ENCODE data around the gene INAFM2.

The INAFM2 gene

DNA sequence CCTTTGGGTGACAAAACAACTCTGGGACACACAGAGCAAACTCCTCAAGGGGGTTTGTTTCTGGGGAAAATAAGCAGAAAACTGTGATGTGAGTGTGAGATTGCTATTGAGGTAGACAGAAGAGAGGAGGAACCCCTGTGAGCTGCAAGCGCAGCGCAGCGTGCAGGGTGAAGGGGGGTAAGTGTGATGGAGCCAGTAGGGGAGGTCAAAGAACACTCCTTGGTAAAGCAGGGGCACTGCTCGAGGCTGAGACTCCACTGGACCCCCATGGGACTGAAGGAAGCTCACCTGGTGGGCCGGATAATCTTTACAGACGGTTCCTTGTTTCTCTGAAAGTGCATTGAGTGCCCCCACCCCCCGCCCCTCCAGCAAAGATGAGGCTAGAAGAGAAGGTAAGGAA lies 7.5 kb downstream of the INAFM2 start:
- no peaks in the 10 kb centered on the region for H3K27me3 ChIP-seq (ENCODE audit: insufficient read depth, low read length)
- no peak overlapping the region for H3K4me2 ChIP-seq (ENCODE audit: low read length)
- no peak overlapping the region for H3K9ac ChIP-seq (ENCODE audit: low read length)

DNA sequence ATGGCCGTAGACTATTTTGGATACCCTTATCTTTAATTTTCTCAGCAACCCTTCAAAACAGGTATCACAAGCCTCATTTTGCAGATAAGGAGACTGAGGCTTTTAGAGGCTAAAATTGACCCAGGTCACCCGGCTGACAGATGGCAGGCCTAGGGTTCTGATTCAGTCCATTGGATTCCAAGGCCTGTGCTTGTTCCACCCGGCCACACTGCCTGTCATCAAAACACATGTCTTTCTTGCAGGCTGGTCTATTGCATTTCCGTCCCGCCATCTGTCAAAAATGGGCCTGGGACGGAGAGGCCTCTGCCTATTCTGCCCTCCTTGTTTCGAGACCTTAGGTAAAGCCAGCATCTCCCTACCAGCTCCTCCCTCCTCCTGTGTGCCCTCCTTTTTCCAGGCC lies 8.1 kb downstream of the INAFM2 start:
- Histone ChIP-seq H3K27ac (ENCODE audit: low read depth, low read length, poor library complexity, severe bottlenecking) (no peak overlapping the region), H2AFZ (ENCODE audit: low read length) (no peak overlapping the region), H3K4me2 (ENCODE audit: low read length) (no peak overlapping the region), H3K9me2 (ENCODE audit: low read depth, low read length) (no peaks in the 10 kb centered on the region), H3K4me1 (ENCODE audit: insufficient read depth, low read length, severe bottlenecking) (peaks cover 10% of the 10 kb centered on the region), H3K4me3 (ENCODE audit: low read depth, low read length, poor library complexity, severe bottlenecking) (no peak overlapping the region), H3K9me3 (ENCODE audit: low read length) (no peaks in the 10 kb centered on the region), H3K36me3 (ENCODE audit: insufficient read depth, low read length) (no peaks in the 10 kb centered on the region), H3K79me2 (ENCODE audit: insufficient read depth, low read length) (no peaks in the 10 kb centered on the region), H3K9ac (ENCODE audit: low read length) (no peak overlapping the region), H4K20me1 (ENCODE audit: insufficient read depth, low read length) (no peaks in the 10 kb centered on the region), H3F3A (ENCODE audit: insufficient read depth, low read length) (no peaks in the 10 kb centered on the region), H3K27me3 (ENCODE audit: insufficient read depth, low read length) (no peaks in the 10 kb centered on the region)
- TF ChIP-seq EZH2 (IDR thresholded peaks at IDR 0.05; ENCODE audit: borderline replicate concordance, low read length), result no peak
- TF ChIP-seq, protein P1, sequence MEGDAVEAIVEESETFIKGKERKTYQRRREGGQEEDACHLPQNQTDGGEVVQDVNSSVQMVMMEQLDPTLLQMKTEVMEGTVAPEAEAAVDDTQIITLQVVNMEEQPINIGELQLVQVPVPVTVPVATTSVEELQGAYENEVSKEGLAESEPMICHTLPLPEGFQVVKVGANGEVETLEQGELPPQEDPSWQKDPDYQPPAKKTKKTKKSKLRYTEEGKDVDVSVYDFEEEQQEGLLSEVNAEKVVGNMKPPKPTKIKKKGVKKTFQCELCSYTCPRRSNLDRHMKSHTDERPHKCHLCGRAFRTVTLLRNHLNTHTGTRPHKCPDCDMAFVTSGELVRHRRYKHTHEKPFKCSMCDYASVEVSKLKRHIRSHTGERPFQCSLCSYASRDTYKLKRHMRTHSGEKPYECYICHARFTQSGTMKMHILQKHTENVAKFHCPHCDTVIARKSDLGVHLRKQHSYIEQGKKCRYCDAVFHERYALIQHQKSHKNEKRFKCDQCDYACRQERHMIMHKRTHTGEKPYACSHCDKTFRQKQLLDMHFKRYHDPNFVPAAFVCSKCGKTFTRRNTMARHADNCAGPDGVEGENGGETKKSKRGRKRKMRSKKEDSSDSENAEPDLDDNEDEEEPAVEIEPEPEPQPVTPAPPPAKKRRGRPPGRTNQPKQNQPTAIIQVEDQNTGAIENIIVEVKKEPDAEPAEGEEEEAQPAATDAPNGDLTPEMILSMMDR (IDR thresholded peaks at IDR 0.05; ENCODE audit: low read length), result no peak

More for the DNA sequence above, 7.5 kb downstream of the INAFM2 start:
- H3K4me1 ChIP-seq (ENCODE audit: insufficient read depth, low read length, severe bottlenecking), result peaks cover 7% of the 10 kb centered on the region
- H3K4me3 ChIP-seq (ENCODE audit: low read depth, low read length, poor library complexity, severe bottlenecking), result no peak overlapping the region
- H3K9me3 ChIP-seq (ENCODE audit: low read length), result no peaks in the 10 kb centered on the region
- no peak overlapping the region for H3K27ac ChIP-seq (ENCODE audit: low read depth, low read length, poor library complexity, severe bottlenecking)
- H3K79me2 ChIP-seq (ENCODE audit: insufficient read depth, low read length), result no peaks in the 10 kb centered on the region
- no peaks in the 10 kb centered on the region for H4K20me1 ChIP-seq (ENCODE audit: insufficient read depth, low read length)
- TF ChIP-seq EZH2 (IDR thresholded peaks at IDR 0.05; ENCODE audit: borderline replicate concordance, low read length), result no peak
- H3F3A ChIP-seq (ENCODE audit: insufficient read depth, low read length), result no peaks in the 10 kb centered on the region
- H3K9me2 ChIP-seq (ENCODE audit: low read depth, low read length), result no peaks in the 10 kb centered on the region
- H3K36me3 ChIP-seq (ENCODE audit: insufficient read depth, low read length), result no peaks in the 10 kb centered on the region
- no peak overlapping the region for H2AFZ ChIP-seq (ENCODE audit: low read length)

DNA sequence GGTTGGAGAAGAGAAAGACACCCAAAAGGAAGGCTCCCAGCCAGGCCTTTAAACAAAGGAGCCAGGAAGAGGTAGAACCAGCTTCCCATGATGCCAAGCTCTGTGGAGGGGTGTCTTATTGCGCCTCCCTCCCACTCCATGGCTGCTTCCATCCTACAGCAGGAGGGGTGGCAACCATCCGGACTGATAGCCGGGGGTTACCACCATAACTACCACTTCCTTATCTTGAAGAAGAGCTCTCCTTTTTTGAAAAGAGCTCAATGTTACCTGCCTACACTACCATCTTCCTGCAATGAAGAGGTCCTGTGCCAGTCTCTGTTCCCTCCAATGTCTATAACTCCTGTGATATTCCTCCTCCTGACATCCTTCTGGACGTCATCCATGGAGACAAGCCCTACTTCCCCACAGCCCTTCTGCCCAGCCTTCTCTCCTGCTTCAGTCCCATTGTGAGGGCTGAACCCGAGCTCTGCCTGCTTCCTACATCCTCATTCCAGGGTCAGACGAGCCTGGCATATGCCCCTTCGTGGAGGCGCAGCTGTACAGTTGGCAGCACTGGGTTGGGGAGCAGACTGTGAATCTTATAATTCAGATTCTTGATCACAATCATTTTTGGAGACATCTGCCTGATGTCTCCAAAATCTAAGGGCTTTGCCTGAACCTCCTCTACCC lies 8.8 kb downstream of the INAFM2 start:
- Histone ChIP-seq H3F3A (ENCODE audit: insufficient read depth, low read length) (no peaks in the 10 kb centered on the region), H3K27ac (ENCODE audit: low read depth, low read length, poor library complexity, severe bottlenecking) (no peak overlapping the region), H3K36me3 (ENCODE audit: insufficient read depth, low read length) (no peaks in the 10 kb centered on the region), H3K9ac (ENCODE audit: low read length) (no peak overlapping the region), H3K4me1 (ENCODE audit: insufficient read depth, low read length, severe bottlenecking) (peaks cover 14% of the 10 kb centered on the region), H3K79me2 (ENCODE audit: insufficient read depth, low read length) (no peaks in the 10 kb centered on the region), H3K4me3 (ENCODE audit: low read depth, low read length, poor library complexity, severe bottlenecking) (no peak overlapping the region), H3K27me3 (ENCODE audit: insufficient read depth, low read length) (no peaks in the 10 kb centered on the region), H4K20me1 (ENCODE audit: insufficient read depth, low read length) (no peaks in the 10 kb centered on the region), H3K4me2 (ENCODE audit: low read length) (no peak overlapping the region), H2AFZ (ENCODE audit: low read length) (no peak overlapping the region), H3K9me3 (ENCODE audit: low read length) (no peaks in the 10 kb centered on the region), H3K9me2 (ENCODE audit: low read depth, low read length) (no peaks in the 10 kb centered on the region)
- TF ChIP-seq, protein P1 (IDR thresholded peaks at IDR 0.05; ENCODE audit: low read length), result no peak
- TF ChIP-seq EZH2 (IDR thresholded peaks at IDR 0.05; ENCODE audit: borderline replicate concordance, low read length), result no peak

All from OCI-LY1 (cell line).